Neural cell (in vitro differentiated cells): Measurements from ENCODE around the gene ACOX2. TPM values are rescaled to one million over a fixed set of nuclear protein-coding genes. Genes with fewer than 3 reads are reported as not detected.

Experiments used
- H2AFZ ChIP-seq: fragments of 200-600, 300-800 bp; sonication (generic), shearing (Covaris generic); 2 replicates; pipeline ENCODE4 v1.6.0; 2014; ENCODE audit warnings: low read depth, mild to moderate bottlenecking, antibody characterized with exemption, low read length, moderate library complexity
- H3F3A ChIP-seq: fragments of 200-600 bp; shearing (Covaris generic); 2 replicates; pipeline ENCODE4 v1.6.1; 2016; ENCODE audit warnings: mild to moderate bottlenecking, moderate library complexity, mixed read lengths, antibody characterized with exemption, low read length; ENCODE audit not compliant: insufficient read depth, poor library complexity, severe bottlenecking
- H3K27ac ChIP-seq: fragments of 200-600, 300-800 bp; sonication (generic), shearing (Covaris generic); 2 replicates; pipeline ENCODE4 v1.5.1; 2014; ENCODE audit warnings: mild to moderate bottlenecking, low read length, moderate library complexity
- H3K27me3 ChIP-seq: fragments of 300-800, 200-600 bp; sonication (generic), shearing (Covaris generic); 2 replicates; pipeline ENCODE4 v1.6.0; 2014; ENCODE audit warnings: mild to moderate bottlenecking, low read depth, low read length, moderate library complexity; ENCODE audit not compliant: insufficient read depth
- H3K36me3 ChIP-seq: fragments of 300-800, 200-600 bp; sonication (generic), shearing (Covaris generic); 2 replicates; pipeline ENCODE4 v1.5.1; 2014; ENCODE audit warnings: mild to moderate bottlenecking, antibody characterized with exemption, low read length, moderate library complexity; ENCODE audit not compliant: insufficient read depth
- H3K4me2 ChIP-seq: fragments of 300-800, 200-600 bp; sonication (generic), shearing (Covaris generic); 2 replicates; pipeline ENCODE4 v1.6.0; 2014; ENCODE audit warnings: mild to moderate bottlenecking, low read length
- H3K4me3 ChIP-seq: fragments of 300-800, 200-600 bp; sonication (generic), shearing (Covaris generic); 2 replicates; pipeline ENCODE4 v1.5.1; 2014; ENCODE audit warnings: mild to moderate bottlenecking, low read length, moderate library complexity
- H3K79me2 ChIP-seq: fragments of 200-600 bp; shearing (Covaris generic); replicated peaks from 2 replicates; pipeline ENCODE4 v1.6.0; 2014; ENCODE audit warnings: mild to moderate bottlenecking, low read length, moderate library complexity; ENCODE audit not compliant: insufficient read depth
- H3K9ac ChIP-seq: fragments of 300-800, 200-600 bp; sonication (generic), shearing (Covaris generic); 2 replicates; pipeline ENCODE4 v1.6.1; 2016; ENCODE audit warnings: mild to moderate bottlenecking, low read length, mixed read lengths
- H3K9me2 ChIP-seq: fragments of 200-600 bp; shearing (Covaris generic); 2 replicates; pipeline ENCODE4 v1.6.1; 2016; ENCODE audit warnings: mild to moderate bottlenecking, low read length, mixed read lengths; ENCODE audit not compliant: insufficient read depth
- H3K9me3 ChIP-seq: fragments of 200-600, 300-800 bp; sonication (generic), shearing (Covaris generic); 2 replicates; pipeline ENCODE4 v1.6.1; 2016; ENCODE audit warnings: mild to moderate bottlenecking, mixed run types, low read length, moderate library complexity, mixed read lengths
- H4K20me1 ChIP-seq: fragments of 200-600 bp; shearing (Covaris generic); 2 replicates; pipeline ENCODE4 v1.6.1; 2016; ENCODE audit warnings: mild to moderate bottlenecking, mixed run types; ENCODE audit not compliant: insufficient read depth
- EP300 ChIP-seq: fragments of 450-650 bp; conservative IDR thresholded peaks from 2 replicates; pipeline ENCODE4 v1.6.1; 2014; ENCODE audit warnings: antibody characterized with exemption, mild to moderate bottlenecking, moderate library complexity; ENCODE audit not compliant: poor library complexity, severe bottlenecking
- EZH2 ChIP-seq: fragments of 200-600, 300-800 bp; shearing (Covaris generic), sonication (generic); IDR thresholded peaks from 2 replicates; pipeline ENCODE4 v1.6.1; 2014; ENCODE audit warnings: antibody characterized with exemption, low read length, borderline replicate concordance, mild to moderate bottlenecking; ENCODE audit not compliant: insufficient read depth, poor library complexity, severe bottlenecking
- MXI1 ChIP-seq: fragments of 450-650 bp; conservative IDR thresholded peaks from 2 replicates; pipeline ENCODE4 v1.6.1; 2014; ENCODE audit warnings: antibody characterized with exemption, mild to moderate bottlenecking; ENCODE audit not compliant: poor library complexity, severe bottlenecking
- POLR2AphosphoS5 ChIP-seq: IDR thresholded peaks from 2 replicates; pipeline ENCODE4 v1.6.1; 2012
- RAD21 ChIP-seq: fragments of 450-650 bp; conservative IDR thresholded peaks from 2 replicates; pipeline ENCODE4 v1.6.1; 2014; ENCODE audit warnings: antibody characterized with exemption, mild to moderate bottlenecking, moderate library complexity
- SMC3 ChIP-seq: fragments of 450-650 bp; conservative IDR thresholded peaks from 2 replicates; pipeline ENCODE4 v1.6.1; 2014; ENCODE audit warnings: antibody characterized with exemption, mild to moderate bottlenecking, moderate library complexity; ENCODE audit not compliant: poor library complexity
- TAF1 ChIP-seq: IDR thresholded peaks from 2 replicates; pipeline ENCODE4 v1.6.1; 2012; ENCODE audit warnings: low read depth
- polyA plus RNA-seq: library from polyadenylated mRNA; depleted of rRNA; stranded (reverse); fragments of >200 nt; gene quantifications from 2 replicates; pipeline ENCODE4 v1.2.3, GENCODE V29; 2014
- TF ChIP-seq, protein P1 (sequence below): fragments of 450-650 bp; IDR thresholded peaks from 2 replicates; pipeline ENCODE4 v1.5.1; 2014; ENCODE audit warnings: antibody characterized with exemption, mild to moderate bottlenecking, moderate library complexity; ENCODE audit not compliant: poor library complexity, severe bottlenecking
- TF ChIP-seq, protein P2 (sequence below): IDR thresholded peaks from 2 replicates; pipeline ENCODE4 v1.6.1; 2012; ENCODE audit warnings: borderline replicate concordance

ACOX2 gene
- polyA plus RNA-seq, 1 donor from 2014 or later: not detected

DNA sequence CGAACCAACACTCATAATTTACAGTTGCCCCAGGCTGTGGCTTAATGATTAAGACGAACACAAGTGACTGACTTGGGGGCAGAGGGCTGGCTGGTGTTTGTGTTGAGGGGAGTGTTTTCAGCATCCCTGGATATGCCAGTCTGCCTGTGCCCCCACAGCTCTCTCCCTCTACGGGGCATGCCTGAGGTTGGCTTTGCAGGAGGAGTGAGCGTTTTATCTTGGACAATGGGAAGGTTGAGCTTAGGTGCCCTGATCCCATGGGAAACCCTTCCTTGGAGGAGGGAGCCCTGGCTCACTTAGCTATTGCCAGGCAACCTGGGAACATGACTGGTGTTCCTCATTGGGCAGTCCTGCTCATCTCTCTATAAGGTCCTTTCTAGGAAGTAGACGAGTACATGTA, 22.6 kb upstream of the ACOX2 start:
- Histone ChIP-seq H3K36me3 (no peaks in the 10 kb centered on the region), H3F3A (no peaks in the 10 kb centered on the region), H3K9ac (no peak overlapping the region), H3K27me3 (no peaks in the 10 kb centered on the region), H3K9me2 (no peaks in the 10 kb centered on the region), H3K27ac (no peak overlapping the region), H3K79me2 (no peaks in the 10 kb centered on the region), H4K20me1 (no peaks in the 10 kb centered on the region), H3K4me3 (no peak overlapping the region), H2AFZ (no peak overlapping the region), H3K4me2 (no peak overlapping the region), H3K9me3 (no peaks in the 10 kb centered on the region)
- TF ChIP-seq EP300 (no peak), SMC3 (no peak), POLR2AphosphoS5 (no peak), MXI1 (no peak), TAF1 (no peak), RAD21 (no peak), EZH2 (no peak)
- TF ChIP-seq, protein P1, sequence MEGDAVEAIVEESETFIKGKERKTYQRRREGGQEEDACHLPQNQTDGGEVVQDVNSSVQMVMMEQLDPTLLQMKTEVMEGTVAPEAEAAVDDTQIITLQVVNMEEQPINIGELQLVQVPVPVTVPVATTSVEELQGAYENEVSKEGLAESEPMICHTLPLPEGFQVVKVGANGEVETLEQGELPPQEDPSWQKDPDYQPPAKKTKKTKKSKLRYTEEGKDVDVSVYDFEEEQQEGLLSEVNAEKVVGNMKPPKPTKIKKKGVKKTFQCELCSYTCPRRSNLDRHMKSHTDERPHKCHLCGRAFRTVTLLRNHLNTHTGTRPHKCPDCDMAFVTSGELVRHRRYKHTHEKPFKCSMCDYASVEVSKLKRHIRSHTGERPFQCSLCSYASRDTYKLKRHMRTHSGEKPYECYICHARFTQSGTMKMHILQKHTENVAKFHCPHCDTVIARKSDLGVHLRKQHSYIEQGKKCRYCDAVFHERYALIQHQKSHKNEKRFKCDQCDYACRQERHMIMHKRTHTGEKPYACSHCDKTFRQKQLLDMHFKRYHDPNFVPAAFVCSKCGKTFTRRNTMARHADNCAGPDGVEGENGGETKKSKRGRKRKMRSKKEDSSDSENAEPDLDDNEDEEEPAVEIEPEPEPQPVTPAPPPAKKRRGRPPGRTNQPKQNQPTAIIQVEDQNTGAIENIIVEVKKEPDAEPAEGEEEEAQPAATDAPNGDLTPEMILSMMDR: no peak
- TF ChIP-seq, protein P2, sequence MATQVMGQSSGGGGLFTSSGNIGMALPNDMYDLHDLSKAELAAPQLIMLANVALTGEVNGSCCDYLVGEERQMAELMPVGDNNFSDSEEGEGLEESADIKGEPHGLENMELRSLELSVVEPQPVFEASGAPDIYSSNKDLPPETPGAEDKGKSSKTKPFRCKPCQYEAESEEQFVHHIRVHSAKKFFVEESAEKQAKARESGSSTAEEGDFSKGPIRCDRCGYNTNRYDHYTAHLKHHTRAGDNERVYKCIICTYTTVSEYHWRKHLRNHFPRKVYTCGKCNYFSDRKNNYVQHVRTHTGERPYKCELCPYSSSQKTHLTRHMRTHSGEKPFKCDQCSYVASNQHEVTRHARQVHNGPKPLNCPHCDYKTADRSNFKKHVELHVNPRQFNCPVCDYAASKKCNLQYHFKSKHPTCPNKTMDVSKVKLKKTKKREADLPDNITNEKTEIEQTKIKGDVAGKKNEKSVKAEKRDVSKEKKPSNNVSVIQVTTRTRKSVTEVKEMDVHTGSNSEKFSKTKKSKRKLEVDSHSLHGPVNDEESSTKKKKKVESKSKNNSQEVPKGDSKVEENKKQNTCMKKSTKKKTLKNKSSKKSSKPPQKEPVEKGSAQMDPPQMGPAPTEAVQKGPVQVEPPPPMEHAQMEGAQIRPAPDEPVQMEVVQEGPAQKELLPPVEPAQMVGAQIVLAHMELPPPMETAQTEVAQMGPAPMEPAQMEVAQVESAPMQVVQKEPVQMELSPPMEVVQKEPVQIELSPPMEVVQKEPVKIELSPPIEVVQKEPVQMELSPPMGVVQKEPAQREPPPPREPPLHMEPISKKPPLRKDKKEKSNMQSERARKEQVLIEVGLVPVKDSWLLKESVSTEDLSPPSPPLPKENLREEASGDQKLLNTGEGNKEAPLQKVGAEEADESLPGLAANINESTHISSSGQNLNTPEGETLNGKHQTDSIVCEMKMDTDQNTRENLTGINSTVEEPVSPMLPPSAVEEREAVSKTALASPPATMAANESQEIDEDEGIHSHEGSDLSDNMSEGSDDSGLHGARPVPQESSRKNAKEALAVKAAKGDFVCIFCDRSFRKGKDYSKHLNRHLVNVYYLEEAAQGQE: no peak

DNA sequence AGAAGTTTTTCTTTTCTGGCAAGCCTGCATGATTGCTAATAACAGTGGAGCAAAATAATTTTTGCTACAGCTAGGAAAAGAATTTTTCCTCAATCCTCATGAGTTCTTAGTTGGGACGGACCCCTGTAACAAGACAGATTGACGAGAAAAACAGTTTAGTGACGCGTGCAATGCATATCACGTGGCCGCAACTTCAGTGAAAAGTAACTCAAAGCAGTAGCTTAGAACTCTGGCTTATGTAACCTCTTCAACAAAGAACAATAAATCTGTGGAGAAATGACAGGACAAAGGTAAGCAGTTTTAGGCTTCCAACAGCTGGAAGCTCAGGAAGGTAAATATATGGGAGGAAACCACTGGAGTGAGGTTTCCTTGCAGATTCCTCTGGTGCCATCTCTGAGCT, 20.5 kb upstream of the ACOX2 start:
- Histone ChIP-seq H3K36me3 (no peaks in the 10 kb centered on the region), H3K4me3 (no peak overlapping the region), H2AFZ (no peak overlapping the region), H3K27me3 (no peaks in the 10 kb centered on the region), H3F3A (no peaks in the 10 kb centered on the region), H3K79me2 (no peaks in the 10 kb centered on the region), H3K9me2 (no peaks in the 10 kb centered on the region), H3K9ac (no peak overlapping the region), H3K27ac (no peak overlapping the region), H4K20me1 (no peaks in the 10 kb centered on the region), H3K9me3 (peaks cover under 1% of the 10 kb centered on the region), H3K4me2 (no peak overlapping the region)
- TF ChIP-seq, protein P2: no peak
- TF ChIP-seq, protein P1: no peak
- TF ChIP-seq EZH2 (no peak), EP300 (no peak)
